GM12878 (cell line): ENCODE measurements around the gene MAGEA9. TPM values are rescaled to one million over a fixed set of nuclear protein-coding genes. Genes with fewer than 3 reads are reported as not detected.
A peak's percentile ranks its signal among the peaks of the same experiment; 100 is the strongest.

ENCODE experiments used
- BMI1 ChIP-seq: fragments of 450-650 bp; IDR thresholded peaks from 2 replicates; pipeline ENCODE4 v1.6.1; 2016; ENCODE audit warnings: mild to moderate bottlenecking, moderate library complexity, borderline replicate concordance
- CBX5 ChIP-seq: sonication (generic); IDR thresholded peaks from 2 replicates; pipeline ENCODE4 v1.6.1; 2016; ENCODE audit warnings: low read depth, moderate library complexity, mild to moderate bottlenecking, inconsistent platforms
- CHD4 ChIP-seq: fragments of 200-600 bp; sonication (generic); IDR thresholded peaks from 2 replicates; pipeline ENCODE4 v1.6.1; 2016; ENCODE audit warnings: mild to moderate bottlenecking
- CREB1 ChIP-seq: IDR thresholded peaks from 2 replicates; pipeline ENCODE4 v1.6.1; 2012; ENCODE audit warnings: low read depth, mild to moderate bottlenecking, inconsistent platforms
- FOXM1 ChIP-seq: IDR thresholded peaks from 2 replicates; pipeline ENCODE4 v1.6.1; 2012; ENCODE audit warnings: low read depth, mild to moderate bottlenecking, inconsistent platforms, low read length, moderate library complexity
- HCFC1 ChIP-seq: fragments of 150-350 bp; IDR thresholded peaks from 2 replicates; pipeline ENCODE4 v1.6.1; 2014; ENCODE audit warnings: low read length
- IKZF1 ChIP-seq: fragments of 450-650 bp; conservative IDR thresholded peaks from 2 replicates; pipeline ENCODE4 v1.6.1; 2017; ENCODE audit warnings: antibody characterized with exemption, mild to moderate bottlenecking
- IRF3 ChIP-seq: fragments of 450-650 bp; IDR thresholded peaks from 2 replicates; pipeline ENCODE4 v1.6.1; 2014; ENCODE audit warnings: mild to moderate bottlenecking
- IRF5 ChIP-seq: fragments of 450-650 bp; IDR thresholded peaks from 2 replicates; pipeline ENCODE4 v1.6.1; 2017; ENCODE audit warnings: borderline replicate concordance
- KAT2A ChIP-seq: conservative IDR thresholded peaks from 2 replicates; pipeline ENCODE4 v1.6.1; 2011; ENCODE audit warnings: low read depth, low read length; ENCODE audit not compliant: control insufficient read depth
- KDM1A ChIP-seq: fragments of 200-600 bp; sonication (generic); IDR thresholded peaks from 2 replicates; pipeline ENCODE4 v1.6.1; 2016; ENCODE audit warnings: borderline replicate concordance
- MEF2B ChIP-seq: fragments of 450-650 bp; IDR thresholded peaks from 2 replicates; pipeline ENCODE4 v1.6.1; 2018; ENCODE audit warnings: mild to moderate bottlenecking, moderate library complexity; ENCODE audit not compliant: partially characterized antibody, poor library complexity, severe bottlenecking
- MLLT1 ChIP-seq: fragments of 450-650 bp; IDR thresholded peaks from 2 replicates; pipeline ENCODE4 v1.6.1; 2016; ENCODE audit warnings: mild to moderate bottlenecking
- MTA3 ChIP-seq: IDR thresholded peaks from 2 replicates; pipeline ENCODE4 v1.6.1; 2012; ENCODE audit warnings: low read length, inconsistent platforms, borderline replicate concordance
- MXI1 ChIP-seq: fragments of 150-350 bp; IDR thresholded peaks from 2 replicates; pipeline ENCODE4 v1.6.1; 2011; ENCODE audit warnings: low read depth, mild to moderate bottlenecking, inconsistent platforms, low read length, improper control_type of control experiment
- NFYB ChIP-seq: IDR thresholded peaks from 2 replicates; pipeline ENCODE4 v1.6.1; 2011; ENCODE audit warnings: low read depth, mild to moderate bottlenecking, low read length, improper control_type of control experiment, moderate library complexity; ENCODE audit not compliant: insufficient read depth
- NR2C2 ChIP-seq: IDR thresholded peaks from 2 replicates; pipeline ENCODE4 v1.6.1; 2011; ENCODE audit warnings: borderline replicate concordance, low read depth; ENCODE audit not compliant: control insufficient read depth, insufficient read length
- NRF1 ChIP-seq: conservative IDR thresholded peaks from 2 replicates; pipeline ENCODE4 v1.6.1; 2011; ENCODE audit warnings: mild to moderate bottlenecking, low read depth, low read length, improper control_type of control experiment
- PAX8 ChIP-seq: fragments of 450-650 bp; IDR thresholded peaks from 2 replicates; pipeline ENCODE4 v1.6.1; 2017; ENCODE audit warnings: mild to moderate bottlenecking, moderate library complexity
- RBBP5 ChIP-seq: fragments of 200-600 bp; sonication (generic); conservative IDR thresholded peaks from 2 replicates; pipeline ENCODE4 v1.6.1; 2016
- RELA ChIP-seq: fragments of 450-650 bp; IDR thresholded peaks from 2 replicates; pipeline ENCODE4 v1.8.0; 2014; ENCODE audit warnings: borderline replicate concordance; ENCODE audit not compliant: partially characterized antibody
- RFX5 ChIP-seq: IDR thresholded peaks from 2 replicates; pipeline ENCODE4 v1.6.1; 2011; ENCODE audit warnings: low read depth, low read length, improper control_type of control experiment
- SMAD1 ChIP-seq: fragments of 450-650 bp; IDR thresholded peaks from 2 replicates; pipeline ENCODE4 v1.6.1; 2018; ENCODE audit warnings: mild to moderate bottlenecking, low read depth; ENCODE audit not compliant: partially characterized antibody
- SMC3 ChIP-seq: IDR thresholded peaks from 2 replicates; pipeline ENCODE4 v1.6.1; 2011; ENCODE audit warnings: low read length, improper control_type of control experiment, borderline replicate concordance
- SP1 ChIP-seq: IDR thresholded peaks from one replicate; pipeline ENCODE4 v1.6.1; 2011; ENCODE audit warnings: low read depth, low read length
- STAT1 ChIP-seq: fragments of 450-650 bp; conservative IDR thresholded peaks from 2 replicates; pipeline ENCODE4 v1.6.1; 2014; ENCODE audit warnings: antibody characterized with exemption, mild to moderate bottlenecking
- STAT3 ChIP-seq: IDR thresholded peaks from 2 replicates; pipeline ENCODE4 v1.6.1; 2011; ENCODE audit warnings: low read depth, low read length, improper control_type of control experiment
- TAF1 ChIP-seq: IDR thresholded peaks from 2 replicates; pipeline ENCODE4 v1.6.1; 2011; ENCODE audit warnings: mild to moderate bottlenecking, low read depth, low read length, borderline replicate concordance
- ZNF622 ChIP-seq: fragments of 450-650 bp; IDR thresholded peaks from 2 replicates; pipeline ENCODE4 v1.6.1; 2017; ENCODE audit warnings: mild to moderate bottlenecking, inconsistent platforms
- polyA plus RNA-seq, 11 experiments: library from polyadenylated mRNA; depleted of rRNA in 4 of 11; unstranded in 6 of 11; stranded (reverse) in 5 of 11; fragments of >200 nt; fragmentation: Nextera tagmentation in 4 of 11; fragmentation: Illumina TruSeq in 1 of 11; extraction: Ambion mirVana in 4 of 11; extraction: Trizol in 1 of 11; gene quantifications; 1 replicate in 1 of 11; 2 replicates in 10 of 11; pipeline versions ENCODE4 v1.2.1 to v1.2.3, GENCODE V29; 2011 to 2016; ENCODE audit warnings: inconsistent platforms in 2 of 11, missing spikeins in 2 of 11, low read depth in 1 of 11
- total RNA-seq, 4 experiments: library from RNA; depleted of rRNA in 3 of 4; stranded (reverse); fragments of >200 nt in 3 of 4; fragmentation: Illumina TruSeq in 1 of 4; extraction: Trizol in 1 of 4; gene quantifications; 2 replicates each; pipeline versions ENCODE4 v1.2.1 to v1.2.3, GENCODE V29; 2013 to 2021

MAGEA9 gene
- total and polyA plus RNA-seq, 10 of the 15 experiments (the other 5 are each of a cell fraction or from before 2014, with no cell fraction given) = not detected

GRCh38 chrX:149799095-149799714 lies 17.5 kb downstream of the MAGEA9 start (continued):
- no peak for TF ChIP-seq SP1
- TF ChIP-seq IRF3 = no peak
- TF ChIP-seq KDM1A = no peak
- TF ChIP-seq STAT3 = no peak
- no peak for TF ChIP-seq MLLT1
- TF ChIP-seq SMAD1 = no peak
- no peak for TF ChIP-seq HCFC1
- no peak for TF ChIP-seq SMC3
- no peak for TF ChIP-seq IRF5
- TF ChIP-seq MTA3 = peak; percentile 60; the same call in 1 of the 2 replicates
- TF ChIP-seq CHD4 = no peak
- no peak for TF ChIP-seq NRF1
- no peak for TF ChIP-seq RBBP5
- TF ChIP-seq RELA = no peak
- no peak for TF ChIP-seq BMI1
- no peak for TF ChIP-seq CBX5
- TF ChIP-seq STAT1 = no peak
- TF ChIP-seq KAT2A = no peak
- no peak for TF ChIP-seq NFYB
- no peak for TF ChIP-seq ZNF622
- no peak for TF ChIP-seq NR2C2
- no peak for TF ChIP-seq PAX8
- peak; percentile 35; the same call in 1 of the 2 replicates for TF ChIP-seq FOXM1
- peak; percentile 75 for TF ChIP-seq IKZF1
- no peak for TF ChIP-seq TAF1
- TF ChIP-seq CREB1 = no peak
- TF ChIP-seq RFX5 = no peak
- TF ChIP-seq MEF2B = peak; percentile 95
- TF ChIP-seq MXI1 = no peak
